T-helper 9 cell (primary cell): ENCODE measurements around the gene ABTB2.
"Not testable (repeated sequence)": the region's sequence is repeated elsewhere in the genome, so short reads cannot be mapped to it uniquely, and the experiment has no call there.

Experiments
- DNase-seq: peaks from one replicate; pipeline ENCODE4 v3.0.0-alpha.2; 2020
- total RNA-seq, 2 donors: gene quantifications; one replicate each; lab custom pipeline; 2026; lab: John Stamatoyannopoulos, UW

The ABTB2 gene
- total RNA-seq, result 2.4 to 5.6 reads per million in 2 donors

GRCh38 chr11:34357701-34358257 lies at the start of gene ABTB2:
ABTB2 (minus strand) TSS chr11:34358010.
- DNase-seq, result peak; percentile 94

GRCh38 chr11:34407121-34407813 lies 49.5 kb upstream of the ABTB2 start:
- no peak for DNase-seq

GRCh38 chr11:34406413-34406812 lies 48.6 kb upstream of the ABTB2 start:
- no peak for DNase-seq

- no peak for DNase-seq
These were observed 47.5 kb upstream of the ABTB2 start for GRCh38 chr11:34405079-34405858.

GRCh38 chr11:34404280-34404679 lies 46.5 kb upstream of the ABTB2 start:
- DNase-seq, result no peak

GRCh38 chr11:34403431-34403830 lies 45.6 kb upstream of the ABTB2 start:
- DNase-seq, result no peak

- DNase-seq, result no peak
These were observed 40.0 kb upstream of the ABTB2 start for GRCh38 chr11:34397811-34398210.

GRCh38 chr11:34397120-34397519 lies 39.3 kb upstream of the ABTB2 start:
- no peak for DNase-seq

- DNase-seq, result no peak
These were observed 38.2 kb upstream of the ABTB2 start for GRCh38 chr11:34395916-34396550.

- no peak for DNase-seq
These were observed 37.0 kb upstream of the ABTB2 start for GRCh38 chr11:34394771-34395300.

- no peak for DNase-seq
These were observed 29.8 kb upstream of the ABTB2 start for GRCh38 chr11:34387653-34388052.

GRCh38 chr11:34386356-34386755 lies 28.5 kb upstream of the ABTB2 start:
- not testable (repeated sequence) for DNase-seq

GRCh38 chr11:34382532-34383276 lies 24.9 kb upstream of the ABTB2 start:
- no peak for DNase-seq

- no peak for DNase-seq
These were observed 24.0 kb upstream of the ABTB2 start for GRCh38 chr11:34381775-34382174.

- DNase-seq, result no peak
These were observed 22.9 kb upstream of the ABTB2 start for GRCh38 chr11:34380696-34381095.

- no peak for DNase-seq
These were observed 21.7 kb upstream of the ABTB2 start for GRCh38 chr11:34379539-34379938.

GRCh38 chr11:34379079-34379478 lies 21.3 kb upstream of the ABTB2 start:
- no peak for DNase-seq

GRCh38 chr11:34373727-34374126 lies 15.9 kb upstream of the ABTB2 start:
- DNase-seq, result no peak

- DNase-seq, result no peak
These were observed 8.7 kb upstream of the ABTB2 start for GRCh38 chr11:34366522-34366921.

- DNase-seq, result no peak
These were observed 6.3 kb upstream of the ABTB2 start for GRCh38 chr11:34364102-34364501.

- no peak for DNase-seq
These were observed 5.7 kb upstream of the ABTB2 start for GRCh38 chr11:34363363-34364084.

GRCh38 chr11:34360046-34360445 lies 2.2 kb upstream of the ABTB2 start:
- no peak for DNase-seq
